ENCODE results near the gene PNCK.

DNA sequence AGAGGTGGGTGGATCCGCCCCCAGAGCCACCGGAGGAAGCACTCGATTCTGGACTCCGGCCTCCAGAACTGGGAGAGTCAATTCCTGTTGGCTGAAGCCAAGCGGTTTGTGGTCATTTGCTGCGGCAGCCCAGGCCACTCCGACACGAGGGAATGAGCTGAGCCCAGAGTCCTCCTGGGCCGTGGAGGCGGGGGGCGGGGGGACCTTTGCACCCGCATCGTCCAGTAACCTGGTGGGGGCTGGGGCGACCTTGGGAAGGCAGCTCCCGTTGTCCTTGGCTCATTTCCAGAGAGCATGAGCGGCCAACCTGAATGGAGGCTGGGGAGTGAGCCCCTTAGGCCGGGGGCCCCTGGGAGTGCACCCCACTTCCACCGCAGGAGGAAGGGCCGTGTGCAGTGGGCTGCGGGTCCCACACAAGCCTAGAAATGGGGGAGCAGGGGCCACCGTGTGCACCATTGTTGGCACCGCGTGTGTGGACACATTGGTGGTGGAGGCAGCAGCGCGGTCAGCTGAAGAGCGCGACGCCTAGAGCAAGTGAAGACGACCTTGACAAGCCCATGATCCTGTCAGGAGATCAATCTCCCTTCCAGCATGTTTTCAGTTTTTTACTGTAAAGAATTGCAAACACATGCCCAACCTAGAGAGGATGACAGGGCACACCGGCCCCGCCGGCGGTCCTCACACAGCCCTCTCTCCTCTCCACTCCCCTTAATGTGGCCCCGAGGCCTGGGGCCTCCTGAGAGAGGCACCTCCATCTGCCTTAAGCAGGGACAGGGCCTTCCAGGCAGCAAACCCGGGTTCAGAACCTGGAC is 46.5 kb downstream of the PNCK start:
- TF ChIP-seq, protein P1, sequence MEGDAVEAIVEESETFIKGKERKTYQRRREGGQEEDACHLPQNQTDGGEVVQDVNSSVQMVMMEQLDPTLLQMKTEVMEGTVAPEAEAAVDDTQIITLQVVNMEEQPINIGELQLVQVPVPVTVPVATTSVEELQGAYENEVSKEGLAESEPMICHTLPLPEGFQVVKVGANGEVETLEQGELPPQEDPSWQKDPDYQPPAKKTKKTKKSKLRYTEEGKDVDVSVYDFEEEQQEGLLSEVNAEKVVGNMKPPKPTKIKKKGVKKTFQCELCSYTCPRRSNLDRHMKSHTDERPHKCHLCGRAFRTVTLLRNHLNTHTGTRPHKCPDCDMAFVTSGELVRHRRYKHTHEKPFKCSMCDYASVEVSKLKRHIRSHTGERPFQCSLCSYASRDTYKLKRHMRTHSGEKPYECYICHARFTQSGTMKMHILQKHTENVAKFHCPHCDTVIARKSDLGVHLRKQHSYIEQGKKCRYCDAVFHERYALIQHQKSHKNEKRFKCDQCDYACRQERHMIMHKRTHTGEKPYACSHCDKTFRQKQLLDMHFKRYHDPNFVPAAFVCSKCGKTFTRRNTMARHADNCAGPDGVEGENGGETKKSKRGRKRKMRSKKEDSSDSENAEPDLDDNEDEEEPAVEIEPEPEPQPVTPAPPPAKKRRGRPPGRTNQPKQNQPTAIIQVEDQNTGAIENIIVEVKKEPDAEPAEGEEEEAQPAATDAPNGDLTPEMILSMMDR (conservative IDR thresholded peaks at IDR 0.05; ENCODE audit: low read depth in 2 of 2): no peak
- TF ChIP-seq ZNF114 (CRISPR knock-in tag; IDR thresholded peaks at IDR 0.05) (no peak), EZH2 (IDR thresholded peaks at IDR 0.05; ENCODE audit: low read depth, unreplicated experiment) (no peak)

All from GM23338 (cell line).